ENCODE results near the gene CCR2.

Gene CCR2

GRCh38 chr3:46405301-46406019, 51.5 kb downstream of the CCR2 start:
- DNase-seq (ENCODE audit: low spot score) = no peak

GRCh38 chr3:46406443-46406787, 52.5 kb downstream of the CCR2 start:
- DNase-seq (ENCODE audit: low spot score) = peak; percentile 18

GRCh38 chr3:46406788-46407611, 53.1 kb downstream of the CCR2 start, which contains the start of the genes CCR5AS and CCRL2:
Gene CCR5AS, minus strand, starts transcription at chr3:46407066.
Gene CCRL2, plus strand, starts transcription at chr3:46407259. Its CDS starts 821 bp downstream, at chr3:46408080.
- DNase-seq (ENCODE audit: low spot score) = peak; percentile 94

GRCh38 chr3:46407970-46408369, 54.1 kb downstream of the CCR2 start:
- peak; percentile 84 for DNase-seq (ENCODE audit: low spot score)

GRCh38 chr3:46408853-46409252, 54.9 kb downstream of the CCR2 start:
- DNase-seq (ENCODE audit: low spot score) = no peak

GRCh38 chr3:46409739-46410489, 56.0 kb downstream of the CCR2 start:
- no peak for DNase-seq (ENCODE audit: low spot score)
